Upper lobe of left lung (tissue), 6 donors: ENCODE data around the gene PSME3. TPM values are rescaled to one million over a fixed set of nuclear protein-coding genes. Genes with fewer than 3 reads are reported as not detected.
"Not testable (repeated sequence)": the region's sequence is repeated elsewhere in the genome, so short reads cannot be mapped to it uniquely, and the experiment has no call there.

Source experiments
- ATAC-seq, 2 donors: fragments of 200-7000 bp; cut with Tn5 transposase; one replicate each; pipeline ENCODE4 v1.9.1; 2022; ENCODE audit warnings: mild to moderate bottlenecking in 2 of 2, moderate library complexity in 2 of 2; ENCODE audit not compliant: low FRiP score in 2 of 2
- DNase-seq, 2 donors: peaks; one replicate each; pipeline ENCODE4 v3.0.0-alpha.2; 2019 to 2020
- H3K27ac ChIP-seq, 4 donors: fragments of 200-600 bp; sonication (generic); one replicate each; pipeline ENCODE4 v1.5.1; 2016 to 2019
- H3K27me3 ChIP-seq, 4 donors: fragments of 200-600 bp; sonication (generic); one replicate each; pipeline ENCODE4 v1.5.1; 2017 to 2019
- H3K36me3 ChIP-seq, 4 donors: fragments of 200-600 bp; sonication (generic); one replicate each; pipeline ENCODE4 v1.5.1; 2016 to 2019
- H3K4me1 ChIP-seq, 4 donors: fragments of 200-600 bp; sonication (generic); one replicate each; pipeline ENCODE4 v1.5.1; 2018 to 2019
- H3K4me3 ChIP-seq, 4 donors: fragments of 200-600 bp; sonication (generic); one replicate each; pipeline ENCODE4 v1.5.1; 2017 to 2019; ENCODE audit warnings: mild to moderate bottlenecking in 2 of 4, moderate library complexity in 1 of 4
- H3K9me3 ChIP-seq, 4 donors: fragments of 200-600 bp; sonication (generic); one replicate each; pipeline ENCODE4 v1.5.1; 2018 to 2019
- EP300 ChIP-seq, 4 donors: sonication (generic); formaldehyde crosslinking; IDR thresholded peaks; one replicate each; pipeline ENCODE4 v1.5.1; 2017; ENCODE audit warnings: antibody characterized with exemption in 4 of 4, control low read depth in 2 of 4
- POLR2A ChIP-seq, 4 donors: fragments of 450-650 bp; IDR thresholded peaks; one replicate each; pipeline ENCODE4 v1.5.1; 2016 to 2017; ENCODE audit warnings: antibody characterized with exemption in 4 of 4, mild to moderate bottlenecking in 2 of 4
- POLR2AphosphoS5 ChIP-seq, 2 donors: sonication (generic); formaldehyde crosslinking; IDR thresholded peaks; one replicate each; pipeline ENCODE4 v1.5.1; 2017; ENCODE audit warnings: antibody characterized with exemption in 2 of 2
- WGBS, 2 donors: methylation state at CpG; one replicate each; pipeline ENCODE4 v1.1.5; 2017 to 2018; 5-methylcytosine and 5-hydroxymethylcytosine counted together
- total RNA-seq, 6 donors: library from RNA; depleted of rRNA in 4 of 6; stranded (reverse); fragments of >200 nt in 4 of 6; gene quantifications; one replicate each; pipeline versions ENCODE4 v1.1.0 to v1.2.1, GENCODE V29; 2016 to 2021
- TF ChIP-seq, protein P1 (sequence below), 6 experiments: fragments of 450-650 bp in 4 of 6; fragments of 200-600 bp in 2 of 6; sonication (generic) in 2 of 6; IDR thresholded peaks; one replicate each; pipeline ENCODE4 v1.5.1; 2016 to 2019; ENCODE audit warnings: antibody characterized with exemption in 6 of 6
- donor health status: DM: no; HTN: no; CAD: no; lungs with moderate emphysema.
- donor health status: DM: no; HTN: yes; CAD: no; lungs with severe emphysema.

The PSME3 gene
- total RNA-seq, 6 donors from 2014 or later, result 67.5 to 102 (median 75.8) TPM

GRCh38 chr17:42855048-42855596 lies 21.9 kb downstream of the PSME3 start:
- TF ChIP-seq POLR2A (IDR thresholded peaks at IDR 0.05) (no peak), EP300 (IDR thresholded peaks at IDR 0.05) (no peak), POLR2AphosphoS5 (IDR thresholded peaks at IDR 0.05) (no peak)
- TF ChIP-seq, protein P1, sequence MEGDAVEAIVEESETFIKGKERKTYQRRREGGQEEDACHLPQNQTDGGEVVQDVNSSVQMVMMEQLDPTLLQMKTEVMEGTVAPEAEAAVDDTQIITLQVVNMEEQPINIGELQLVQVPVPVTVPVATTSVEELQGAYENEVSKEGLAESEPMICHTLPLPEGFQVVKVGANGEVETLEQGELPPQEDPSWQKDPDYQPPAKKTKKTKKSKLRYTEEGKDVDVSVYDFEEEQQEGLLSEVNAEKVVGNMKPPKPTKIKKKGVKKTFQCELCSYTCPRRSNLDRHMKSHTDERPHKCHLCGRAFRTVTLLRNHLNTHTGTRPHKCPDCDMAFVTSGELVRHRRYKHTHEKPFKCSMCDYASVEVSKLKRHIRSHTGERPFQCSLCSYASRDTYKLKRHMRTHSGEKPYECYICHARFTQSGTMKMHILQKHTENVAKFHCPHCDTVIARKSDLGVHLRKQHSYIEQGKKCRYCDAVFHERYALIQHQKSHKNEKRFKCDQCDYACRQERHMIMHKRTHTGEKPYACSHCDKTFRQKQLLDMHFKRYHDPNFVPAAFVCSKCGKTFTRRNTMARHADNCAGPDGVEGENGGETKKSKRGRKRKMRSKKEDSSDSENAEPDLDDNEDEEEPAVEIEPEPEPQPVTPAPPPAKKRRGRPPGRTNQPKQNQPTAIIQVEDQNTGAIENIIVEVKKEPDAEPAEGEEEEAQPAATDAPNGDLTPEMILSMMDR (IDR thresholded peaks at IDR 0.05), result no peak
- H3K4me1 ChIP-seq, result peaks cover 4 to 15% (median 5%) of the 10 kb centered on the region in 4 donors
- no peaks in the 10 kb centered on the region for H3K36me3 ChIP-seq
- H3K9me3 ChIP-seq, result no peaks in the 10 kb centered on the region
- no peak for DNase-seq
- ATAC-seq, result no peak
- 67 to 94% methylated on average over 1 to 8 of the region's 8 CpGs for WGBS, 2 donors
- peak overlapping the region in 3 of 4 donors; percentile 40 to 51 (median 48) for H3K4me3 ChIP-seq
- peak overlapping the region; percentile 46 to 88 (median 62) for H3K27ac ChIP-seq
- no peaks in the 10 kb centered on the region for H3K27me3 ChIP-seq

DNA sequence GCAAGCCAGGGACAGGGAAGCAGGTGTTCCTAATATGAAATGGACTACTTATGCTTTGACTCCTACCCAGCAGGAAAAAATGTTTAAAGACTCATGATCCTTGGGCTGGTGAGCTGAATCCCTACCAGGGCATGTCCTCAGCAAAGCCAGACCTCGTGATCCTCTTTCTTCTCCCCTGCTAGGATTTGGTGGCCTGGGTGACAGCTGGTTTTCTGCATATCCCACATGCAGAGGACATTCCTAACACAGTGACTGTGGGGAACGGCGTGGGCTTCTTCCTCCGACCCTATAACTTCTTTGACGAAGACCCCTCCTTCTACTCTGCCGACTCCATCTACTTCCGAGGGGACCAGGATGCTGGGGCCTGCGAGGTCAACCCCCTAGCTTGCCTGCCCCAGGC lies 22.9 kb downstream of the PSME3 start:
- Histone ChIP-seq H3K4me3 (peak overlapping the region in 2 of 4 donors; percentile 48 to 51), H3K27ac (peak overlapping the region in 3 of 4 donors; percentile 46 to 88 (median 51))
- not testable (repeated sequence) for H3K36me3 ChIP-seq, H3K27me3 ChIP-seq, DNase-seq, H3K4me1 ChIP-seq, H3K9me3 ChIP-seq
- peak in 1 of 2 donors; percentile 34 for ATAC-seq
- WGBS, 2 donors, result 80 to 86% methylated on average over 4 to 7 of the region's 8 CpGs
- peak in 1 of 2 donors; percentile 3 for TF ChIP-seq POLR2AphosphoS5 (IDR thresholded peaks at IDR 0.05)

GRCh38 chr17:42856516-42856915 lies 23.3 kb downstream of the PSME3 start:
- Histone ChIP-seq H3K27ac (peak overlapping the region; percentile 21 to 71 (median 54)), H3K4me3 (peak overlapping the region in 1 of 4 donors; percentile 5)
- H3K36me3 ChIP-seq, H3K9me3 ChIP-seq, H3K4me1 ChIP-seq, H3K27me3 ChIP-seq: not testable (repeated sequence)
- 78 to 88% methylated on average over 6 of the region's 8 CpGs for WGBS, 2 donors
- ATAC-seq (peak; percentile 18 to 28), DNase-seq (peak in 1 of 2 donors; percentile 65)

DNA sequence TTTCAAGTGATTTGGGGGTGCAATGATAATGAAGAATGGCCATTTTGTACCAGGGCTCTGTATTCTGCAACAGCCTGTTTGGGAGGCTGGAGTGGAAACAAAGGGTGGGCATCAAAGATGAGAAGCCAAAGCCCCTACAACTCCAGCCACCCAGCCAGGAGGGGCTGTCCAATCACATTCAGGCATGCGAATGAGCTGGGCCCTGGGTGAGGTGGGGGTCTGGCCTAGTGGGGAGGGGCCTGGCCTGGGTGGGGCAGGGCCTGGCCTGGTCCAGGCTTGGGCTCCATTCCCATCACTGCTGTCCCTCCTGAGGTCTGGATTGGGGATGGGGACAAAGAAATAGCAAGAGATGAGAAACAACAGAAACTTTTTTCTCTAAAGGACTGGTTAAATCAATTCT lies 24.2 kb downstream of the PSME3 start:
- Histone ChIP-seq H3K36me3 (no peaks in the 10 kb centered on the region), H3K4me3 (no peak overlapping the region), H3K9me3 (no peaks in the 10 kb centered on the region), H3K27ac (peak overlapping the region in 3 of 4 donors; percentile 21 to 71 (median 54)), H3K4me1 (peaks cover 3 to 9% (median 4%) of the 10 kb centered on the region in 4 donors), H3K27me3 (no peaks in the 10 kb centered on the region)
- WGBS, 2 donors, result 91 to 100% methylated on average over 1 of the region's 1 CpG
- DNase-seq (no peak), ATAC-seq (no peak)
- TF ChIP-seq EP300 (IDR thresholded peaks at IDR 0.05), result no peak
- TF ChIP-seq POLR2A (IDR thresholded peaks at IDR 0.05), result no peak
- TF ChIP-seq, protein P1 (IDR thresholded peaks at IDR 0.05), result no peak
- no peak for TF ChIP-seq POLR2AphosphoS5 (IDR thresholded peaks at IDR 0.05)

- no peak overlapping the region for H3K4me3 ChIP-seq
- H3K27me3 ChIP-seq, result no peaks in the 10 kb centered on the region
- H3K27ac ChIP-seq, result peak overlapping the region in 3 of 4 donors; percentile 48 to 70 (median 69)
- ATAC-seq, result no peak
- no peaks in the 10 kb centered on the region for H3K36me3 ChIP-seq
- peaks cover 5 to 34% (median 10%) of the 10 kb centered on the region in 4 donors for H3K4me1 ChIP-seq
- 60 to 78% methylated on average over 7 of the region's 7 CpGs for WGBS, 2 donors
- no peak for DNase-seq
- TF ChIP-seq EP300 (IDR thresholded peaks at IDR 0.05) (no peak), POLR2A (IDR thresholded peaks at IDR 0.05) (no peak), POLR2AphosphoS5 (IDR thresholded peaks at IDR 0.05) (no peak)
- TF ChIP-seq, protein P1 (IDR thresholded peaks at IDR 0.05), result no peak
- H3K9me3 ChIP-seq, result no peaks in the 10 kb centered on the region
These were observed 32.5 kb downstream of the PSME3 start for GRCh38 chr17:42865638-42866094.

- peaks cover 5 to 34% (median 10%) of the 10 kb centered on the region in 4 donors for H3K4me1 ChIP-seq
- ATAC-seq (no peak), DNase-seq (no peak)
- WGBS, 2 donors, result 88 to 89% methylated on average over 4 of the region's 4 CpGs
- H3K36me3 ChIP-seq, result no peaks in the 10 kb centered on the region
- H3K9me3 ChIP-seq, result peaks cover 0 to 3% (median 0%) of the 10 kb centered on the region in 4 donors
- no peak overlapping the region for H3K4me3 ChIP-seq
- H3K27me3 ChIP-seq, result no peaks in the 10 kb centered on the region
- H3K27ac ChIP-seq, result peak overlapping the region in 2 of 4 donors; percentile 48 to 69
- TF ChIP-seq POLR2AphosphoS5 (IDR thresholded peaks at IDR 0.05), result no peak
- TF ChIP-seq EP300 (IDR thresholded peaks at IDR 0.05), result no peak
- TF ChIP-seq, protein P1 (IDR thresholded peaks at IDR 0.05), result no peak
These were observed 33.0 kb downstream of the PSME3 start for GRCh38 chr17:42866216-42866615.
